GM21717 (cell line): ENCODE results near the gene AXL.
"Not testable (repeated sequence)": the region's sequence is repeated elsewhere in the genome, so short reads cannot be mapped to it uniquely, and the experiment has no call there.

ENCODE experiments used
- ATAC-seq: cut with Tn5 transposase; IDR thresholded peaks from one replicate; pipeline ENCODE4 v1.9.1; 2021; ENCODE audit warnings: mild to moderate bottlenecking, moderate library complexity; ENCODE audit not compliant: unreplicated experiment

The AXL gene

DNA sequence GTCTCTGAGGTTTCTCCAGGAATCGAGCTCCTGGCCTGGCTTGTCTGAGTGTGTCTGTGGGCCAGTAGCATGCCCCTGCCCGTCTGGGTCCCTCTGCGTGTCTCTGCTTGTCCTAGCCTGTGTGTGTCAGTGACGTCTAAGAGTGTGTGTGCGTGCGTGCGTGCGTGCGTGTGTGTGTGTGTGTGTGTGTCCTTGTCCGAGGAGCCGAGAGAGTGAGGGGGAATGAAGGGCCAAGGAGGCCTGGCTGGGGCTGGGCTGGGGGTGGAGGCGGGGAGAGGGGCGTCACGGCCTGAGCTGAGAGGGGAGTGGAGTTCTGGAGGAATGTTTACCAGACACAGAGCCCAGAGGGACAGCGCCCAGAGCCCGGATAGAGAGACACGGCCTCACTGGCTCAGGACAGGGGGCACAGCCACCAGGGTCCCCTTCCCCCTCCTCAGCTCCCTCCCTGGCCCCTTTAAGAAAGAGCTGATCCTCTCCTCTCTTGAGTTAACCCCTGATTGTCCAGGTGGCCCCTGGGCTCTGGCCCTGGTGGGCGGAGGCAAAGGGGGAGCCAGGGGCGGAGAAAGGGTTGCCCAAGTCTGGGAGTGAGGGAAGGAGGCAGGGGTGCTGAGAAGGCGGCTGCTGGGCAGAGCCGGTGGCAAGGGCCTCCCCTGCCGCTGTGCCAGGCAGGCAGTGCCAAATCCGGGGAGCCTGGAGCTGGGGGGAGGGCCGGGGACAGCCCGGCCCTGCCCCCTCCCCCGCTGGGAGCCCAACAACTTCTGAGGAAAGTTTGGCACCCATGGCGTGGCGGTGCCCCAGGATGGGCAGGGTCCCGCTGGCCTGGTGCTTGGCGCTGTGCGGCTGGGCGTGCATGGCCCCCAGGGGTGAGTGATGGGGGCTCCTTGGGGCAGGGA is at the start of gene AXL:
Gene AXL, plus strand, starts transcription at position 609 of the 893 bp plus-strand sequence. Its CDS starts 170 bp downstream, at position 779.
- ATAC-seq: no peak

DNA sequence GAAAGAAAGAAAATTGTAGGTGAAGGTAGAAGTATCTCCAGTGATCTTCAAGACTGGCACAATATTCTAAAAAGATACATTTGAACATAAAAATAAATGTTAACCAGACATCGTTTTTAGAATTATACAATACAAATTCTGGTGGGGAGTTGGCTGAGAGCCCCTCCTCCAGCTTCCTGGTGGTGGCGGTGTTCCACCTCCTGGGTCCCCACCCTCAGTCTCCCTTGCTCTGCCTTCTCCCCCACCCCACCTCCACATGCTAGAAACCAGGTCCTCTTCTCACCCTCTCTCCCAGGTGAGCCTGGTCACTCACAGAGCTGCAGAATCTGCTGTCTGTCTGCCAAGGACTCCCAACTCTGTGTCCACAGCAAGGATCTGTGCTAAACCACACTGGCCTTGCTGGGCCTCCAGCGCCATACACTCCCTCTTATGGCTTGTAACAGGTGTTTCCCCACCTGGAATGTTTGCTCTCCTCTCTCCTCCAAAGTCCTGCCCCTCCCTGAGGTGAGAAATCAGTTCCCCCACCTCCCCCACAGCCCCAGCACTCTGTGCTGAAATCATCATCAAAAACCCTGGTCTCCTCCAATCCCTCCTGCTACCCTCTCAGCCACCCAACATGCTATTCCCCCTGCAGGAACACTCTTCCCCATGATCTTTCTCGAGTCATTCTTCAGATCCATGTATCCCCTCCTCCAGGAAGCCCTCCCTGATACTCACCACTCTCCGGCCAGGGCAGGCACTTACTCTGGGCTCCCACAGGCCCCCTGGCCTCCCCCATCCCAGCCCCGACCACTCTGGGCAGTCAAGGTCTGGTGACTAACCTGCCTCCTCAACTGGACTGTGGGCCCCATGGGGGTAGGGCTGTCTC is 46.5 kb upstream of the AXL start:
- ATAC-seq: no peak

DNA sequence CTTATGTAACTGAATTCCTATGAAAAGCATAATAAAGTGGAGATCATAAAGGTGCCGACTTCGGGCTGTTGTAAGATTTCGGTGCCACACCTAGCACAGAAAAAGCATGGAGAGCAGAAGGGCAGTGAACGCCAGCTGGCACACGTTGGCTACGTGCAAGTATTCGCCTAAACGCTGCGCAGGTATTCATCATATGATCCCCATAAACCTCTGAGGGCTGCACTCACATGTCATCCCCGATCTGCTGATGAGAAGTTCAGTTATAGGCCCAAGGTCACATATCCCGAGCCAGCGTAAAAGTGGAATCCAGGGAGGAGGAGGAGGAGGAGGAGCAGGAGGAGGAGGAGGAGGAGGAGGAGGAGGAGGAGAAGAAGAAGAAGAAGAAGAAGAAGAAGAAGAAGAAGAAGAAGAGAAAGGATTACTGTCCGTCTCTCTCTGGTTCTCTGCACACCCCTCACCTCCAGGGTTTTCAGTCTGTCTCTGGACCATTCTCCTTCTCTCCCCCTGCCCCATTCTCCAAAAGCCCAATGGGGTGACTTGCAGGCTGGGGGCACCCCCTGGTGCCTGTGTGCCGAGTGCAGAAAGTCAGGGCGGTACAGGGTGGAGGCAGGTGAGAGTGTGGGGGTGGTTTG is 44.6 kb upstream of the AXL start:
- ATAC-seq: no peak

DNA sequence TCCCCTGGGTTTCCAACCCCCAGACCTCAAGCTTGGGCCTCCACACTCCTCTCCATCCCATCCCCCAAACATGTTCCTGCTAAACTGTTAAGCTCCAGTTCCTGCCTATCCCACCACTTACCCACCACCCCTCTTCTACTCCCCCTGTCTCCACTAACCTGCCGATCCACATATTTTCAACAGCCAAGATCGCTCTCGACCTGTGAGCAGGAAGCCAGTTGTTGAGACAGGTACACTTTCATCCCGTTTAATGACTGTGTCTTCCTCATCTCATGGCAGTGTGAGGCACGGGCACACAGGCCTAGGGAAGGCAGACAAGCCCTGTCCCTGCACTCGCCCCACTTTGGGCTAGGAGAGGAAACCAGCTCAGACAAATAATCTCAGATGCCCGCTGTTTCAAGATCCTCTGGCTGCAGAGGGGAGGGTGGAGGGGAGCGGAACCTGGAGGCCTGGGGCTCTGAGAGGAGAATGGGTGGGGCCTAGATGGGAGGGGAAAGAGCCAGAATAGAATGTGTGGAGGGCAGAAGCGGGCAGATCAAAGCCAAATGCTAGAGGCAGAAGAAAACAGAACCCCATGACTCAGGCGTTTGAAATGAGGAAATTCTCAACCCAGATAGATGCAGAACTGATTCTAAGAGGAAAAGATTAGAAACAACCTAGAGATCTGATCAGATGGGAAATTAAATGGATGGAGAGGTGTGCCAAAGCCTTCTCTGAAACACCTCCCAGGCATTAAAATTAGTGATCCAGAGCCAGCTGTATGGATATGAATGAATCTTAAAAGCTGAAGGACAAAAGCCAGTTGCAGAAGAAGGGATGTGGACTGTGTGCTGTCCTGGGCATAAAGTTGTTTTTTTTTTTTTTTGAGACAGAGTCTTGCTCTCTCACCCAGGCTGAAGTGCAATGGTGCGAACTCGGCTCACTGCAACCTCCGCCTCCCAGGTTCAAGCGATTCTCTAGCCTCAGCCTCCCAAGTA is 42.9 kb upstream of the AXL start:
- ATAC-seq: no peak

DNA sequence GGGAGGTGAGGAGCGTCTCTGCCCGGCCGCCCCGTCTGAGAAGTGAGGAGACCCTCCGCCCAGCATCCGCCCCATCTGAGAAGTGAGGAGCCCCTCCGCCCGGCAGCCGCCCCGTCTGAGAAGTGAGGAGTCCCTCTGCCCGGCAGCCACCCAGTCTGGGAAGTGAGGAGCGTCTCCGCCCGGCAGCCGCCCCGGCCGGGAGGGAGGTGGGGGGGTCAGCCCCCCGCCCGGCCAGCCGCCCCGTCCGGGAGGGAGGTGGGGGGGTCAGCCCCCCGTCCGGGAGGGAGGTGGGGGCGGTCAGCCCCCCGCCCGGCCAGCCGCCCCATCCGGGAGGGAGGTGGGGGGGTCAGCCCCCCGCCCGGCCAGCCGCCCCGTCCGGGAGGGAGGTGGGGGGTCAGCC is 38.9 kb upstream of the AXL start:
- ATAC-seq: not testable (repeated sequence)

DNA sequence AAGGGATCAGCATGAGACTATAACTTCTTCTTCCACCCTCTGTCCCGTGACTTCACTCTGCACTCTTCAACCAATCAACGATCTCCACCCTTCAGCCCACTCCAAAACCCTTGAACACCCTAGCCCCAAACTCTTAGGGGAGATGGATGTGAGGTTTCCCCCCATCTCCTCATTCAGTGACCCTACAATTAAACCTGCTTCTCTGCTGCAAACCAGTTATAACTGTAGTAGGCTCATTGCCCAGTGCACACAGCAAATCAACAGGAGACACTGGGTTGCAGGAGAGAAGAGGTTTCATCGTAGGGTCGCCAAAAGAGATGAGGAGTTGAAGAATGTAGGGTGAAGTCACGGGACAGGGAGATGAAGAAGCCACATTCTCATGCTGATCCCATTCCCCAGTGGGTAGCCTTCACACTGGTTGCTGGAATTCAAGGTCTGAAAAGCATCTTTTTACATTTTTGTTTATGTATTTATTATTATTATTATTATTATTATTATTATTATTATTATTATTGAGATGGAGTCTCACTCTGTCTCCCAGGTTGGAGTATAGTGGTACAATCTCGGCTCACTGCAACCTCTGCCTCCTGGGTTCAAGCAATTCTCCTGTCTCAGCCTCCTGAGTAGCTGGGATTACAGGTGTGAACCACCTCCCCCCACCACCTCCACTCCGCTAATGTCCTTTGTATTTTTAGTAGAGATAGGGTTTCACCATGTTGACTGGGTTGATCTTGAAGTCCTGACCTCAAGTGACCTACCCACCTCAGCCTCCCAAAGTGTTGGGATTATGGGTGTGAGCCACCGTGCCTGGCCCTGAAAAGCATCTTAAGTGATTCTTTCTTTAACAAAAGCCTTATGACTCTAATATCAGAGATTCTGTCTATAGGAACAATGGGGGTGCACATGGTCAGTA is 31.8 kb upstream of the AXL start:
- no peak for ATAC-seq

DNA sequence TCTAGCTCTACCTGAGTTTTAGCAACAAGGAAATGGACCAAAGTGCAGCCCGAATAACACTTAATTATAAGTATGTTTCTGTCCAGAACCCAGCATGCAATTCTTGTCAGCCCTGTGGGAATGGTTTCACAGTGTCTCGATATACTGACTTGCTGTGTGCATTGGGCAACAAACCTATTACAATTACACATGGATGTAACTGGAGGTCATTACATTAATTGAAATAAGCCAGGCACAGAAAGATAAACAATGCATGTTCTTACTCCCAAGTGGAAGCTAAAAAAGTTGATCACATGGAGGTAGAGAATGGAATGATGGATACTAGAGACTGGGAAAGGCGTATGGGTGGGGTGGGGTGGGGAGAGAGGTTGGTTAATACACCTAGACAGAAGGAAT is 31.1 kb upstream of the AXL start:
- ATAC-seq: no peak

DNA sequence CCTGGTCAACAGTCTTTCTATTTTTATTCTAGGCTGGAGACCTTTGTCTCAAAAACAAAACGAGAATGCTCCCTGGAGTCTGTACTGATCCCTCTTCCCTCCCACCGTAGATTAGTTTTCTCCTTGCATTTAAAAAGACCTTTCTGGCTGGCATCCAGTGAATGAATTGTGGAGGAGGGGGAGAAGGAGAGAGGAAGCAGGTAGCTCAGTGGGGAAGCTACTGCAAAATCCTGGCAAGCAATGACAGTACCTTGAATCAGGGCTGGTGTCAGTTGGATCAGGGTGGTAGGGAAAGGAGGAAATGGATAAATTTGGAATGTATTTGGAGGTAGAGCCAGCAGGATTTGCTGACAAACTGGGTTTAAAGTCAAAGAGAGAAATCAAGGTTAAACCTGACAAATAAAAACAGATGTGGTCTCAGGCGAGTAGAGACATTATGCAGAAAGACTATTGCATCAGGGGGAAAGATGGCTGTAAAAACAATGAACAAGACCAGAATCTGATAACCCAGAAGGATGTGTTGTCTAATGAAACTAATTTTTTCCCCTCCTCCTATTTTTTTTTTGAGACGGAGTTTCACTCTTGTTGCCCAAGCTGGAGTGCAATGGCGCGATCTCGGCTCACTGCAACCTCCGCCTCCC is 29.5 kb upstream of the AXL start:
- no peak for ATAC-seq

DNA sequence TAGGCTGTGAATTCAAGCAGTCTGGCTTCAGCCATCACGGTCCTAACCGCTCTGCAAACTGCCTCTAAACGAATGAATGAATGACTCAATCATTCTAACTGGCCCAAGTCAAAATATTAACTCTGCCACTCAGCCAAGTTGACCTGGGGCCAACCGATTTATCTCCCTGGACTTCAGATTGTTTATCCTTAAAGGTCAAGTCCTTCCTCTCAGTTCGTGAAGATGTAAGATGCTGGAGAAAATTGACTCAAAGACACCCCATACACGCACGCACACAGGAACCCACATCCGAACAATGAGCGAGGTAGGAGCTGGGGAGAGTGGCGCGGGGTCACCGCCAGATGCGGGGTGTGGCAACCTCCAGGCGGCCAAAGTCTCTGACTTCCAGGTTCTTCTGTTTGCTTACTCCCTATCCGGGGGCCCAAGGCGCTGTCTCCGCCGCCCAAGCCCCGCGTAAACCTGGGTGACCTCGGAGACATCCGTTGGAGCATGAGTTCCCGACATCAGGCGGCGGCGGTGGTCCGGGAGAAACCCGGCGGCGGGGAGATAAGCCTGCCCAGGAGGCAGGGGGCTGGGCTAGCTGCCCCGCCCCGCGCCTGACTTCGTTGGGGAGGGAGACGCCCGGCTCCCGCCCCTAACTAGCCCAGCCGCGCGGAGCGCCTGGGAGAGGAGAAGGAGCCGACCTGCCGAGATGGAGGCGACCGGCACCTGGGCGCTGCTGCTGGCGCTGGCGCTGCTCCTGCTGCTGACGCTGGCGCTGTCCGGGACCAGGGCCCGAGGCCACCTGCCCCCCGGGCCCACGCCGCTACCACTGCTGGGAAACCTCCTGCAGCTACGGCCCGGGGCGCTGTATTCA is 26.2 kb upstream of the AXL start, which contains the start of gene CYP2S1:
Gene CYP2S1, plus strand, starts transcription at position 646 of the 856 bp plus-strand sequence. Its CDS starts 46 bp downstream, at position 692.
- ATAC-seq: no peak

DNA sequence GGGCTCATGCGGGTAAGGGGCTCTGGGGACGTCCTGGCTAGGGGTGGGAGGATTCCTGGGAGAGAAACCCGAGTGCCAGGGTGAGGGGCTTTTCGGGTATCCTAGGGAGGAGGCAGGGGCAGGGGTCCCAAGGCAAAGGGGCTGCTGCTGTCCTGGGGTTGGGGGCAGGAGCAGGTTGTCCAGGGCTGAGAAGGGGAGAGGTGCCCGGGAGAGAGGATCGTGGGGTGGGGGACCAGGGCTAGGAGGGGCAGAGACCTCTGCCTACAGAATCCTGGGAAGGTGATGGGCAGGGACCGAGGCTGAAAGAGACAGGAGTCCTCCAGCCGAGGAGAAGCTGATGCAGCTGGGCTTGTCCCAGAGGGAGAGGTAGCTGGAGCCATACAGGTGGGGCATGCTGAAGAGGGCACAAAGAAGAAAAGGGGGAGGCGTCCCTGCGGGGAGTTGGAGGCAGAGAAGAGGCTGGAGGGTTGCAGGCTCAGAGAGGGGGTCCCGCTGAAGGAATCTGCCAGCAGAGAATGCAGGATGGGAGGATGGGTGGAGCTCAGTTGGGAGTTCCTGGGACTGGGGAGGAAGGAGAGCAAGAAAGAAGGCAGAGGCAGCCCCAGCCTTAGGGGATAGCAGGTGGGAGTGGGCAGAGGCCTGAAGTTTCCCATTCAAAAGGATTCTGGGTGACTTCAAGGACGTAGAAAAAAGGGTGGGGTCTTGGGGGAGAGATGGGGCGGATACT is 25.4 kb upstream of the AXL start:
- ATAC-seq: no peak

DNA sequence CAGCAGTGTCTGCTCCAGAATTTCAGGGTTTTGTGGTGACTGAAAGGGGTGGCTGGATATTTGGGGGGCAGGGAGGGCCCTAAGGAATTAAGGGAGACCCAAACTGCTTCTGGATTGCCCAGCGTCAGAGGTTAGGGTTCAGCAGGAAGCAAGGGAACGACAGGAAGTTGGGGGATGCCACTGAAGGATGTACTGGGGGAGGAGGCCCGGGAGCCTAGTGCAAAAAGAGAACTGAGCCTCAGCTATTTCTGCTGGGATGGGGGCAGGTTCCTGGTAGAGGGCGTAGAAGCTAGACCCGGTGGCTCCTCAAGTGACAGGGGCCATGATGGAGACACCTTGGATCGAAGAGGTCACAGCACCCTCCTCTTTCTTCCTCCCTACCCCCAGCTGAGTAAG is 24.9 kb upstream of the AXL start:
- no peak for ATAC-seq

DNA sequence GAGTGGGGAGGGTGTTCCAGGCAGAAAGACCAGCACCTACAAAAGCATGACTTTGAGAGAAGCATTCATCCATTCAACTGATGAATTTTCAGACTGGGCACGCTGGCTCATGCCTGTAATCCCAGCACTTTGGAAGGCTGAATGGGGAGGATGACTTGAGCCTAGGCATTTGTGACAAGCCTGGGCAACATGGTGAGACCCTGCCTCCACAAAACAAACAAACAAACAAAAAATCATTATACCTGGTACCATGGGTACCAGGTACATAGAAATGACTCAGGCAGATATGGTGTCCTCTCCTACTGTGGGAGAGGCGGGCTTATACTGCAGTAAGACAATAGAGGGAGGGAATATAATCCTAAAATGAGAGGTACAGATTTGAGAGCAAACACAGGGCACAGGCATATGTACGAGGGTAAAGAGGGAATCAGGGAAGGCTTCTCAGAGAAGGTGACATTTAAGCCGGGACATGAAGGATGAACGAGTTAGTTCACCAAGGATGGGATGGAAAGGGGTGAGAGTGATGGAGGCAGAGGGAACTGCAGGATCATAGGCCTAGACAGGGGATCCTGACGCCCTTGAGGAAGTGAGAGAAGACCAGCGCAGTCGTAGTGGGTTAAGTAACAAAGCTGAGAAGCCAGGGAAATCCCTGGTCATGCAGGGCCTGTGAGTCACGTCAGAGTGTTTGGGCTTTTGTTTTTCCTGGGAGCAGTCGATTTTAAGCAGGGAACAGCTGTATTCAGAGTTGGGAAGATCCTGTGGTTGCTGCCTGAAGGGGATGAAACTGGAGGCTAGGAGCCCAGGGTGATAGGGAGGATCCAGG is 23.1 kb upstream of the AXL start:
- no peak for ATAC-seq

DNA sequence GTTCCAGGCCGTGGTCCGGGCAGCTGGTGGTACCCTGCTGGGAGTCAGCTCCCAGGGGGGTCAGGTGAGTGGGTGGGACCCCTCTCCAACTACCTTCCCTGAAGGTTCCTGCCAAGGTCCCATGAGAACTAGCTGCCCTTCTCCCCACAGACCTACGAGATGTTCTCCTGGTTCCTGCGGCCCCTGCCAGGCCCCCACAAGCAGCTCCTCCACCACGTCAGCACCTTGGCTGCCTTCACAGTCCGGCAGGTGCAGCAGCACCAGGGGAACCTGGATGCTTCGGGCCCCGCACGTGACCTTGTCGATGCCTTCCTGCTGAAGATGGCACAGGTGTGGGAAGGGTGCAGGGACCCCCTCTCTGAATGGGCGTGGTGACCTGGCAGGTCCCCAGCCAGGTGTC is 20.5 kb upstream of the AXL start:
- ATAC-seq: no peak

DNA sequence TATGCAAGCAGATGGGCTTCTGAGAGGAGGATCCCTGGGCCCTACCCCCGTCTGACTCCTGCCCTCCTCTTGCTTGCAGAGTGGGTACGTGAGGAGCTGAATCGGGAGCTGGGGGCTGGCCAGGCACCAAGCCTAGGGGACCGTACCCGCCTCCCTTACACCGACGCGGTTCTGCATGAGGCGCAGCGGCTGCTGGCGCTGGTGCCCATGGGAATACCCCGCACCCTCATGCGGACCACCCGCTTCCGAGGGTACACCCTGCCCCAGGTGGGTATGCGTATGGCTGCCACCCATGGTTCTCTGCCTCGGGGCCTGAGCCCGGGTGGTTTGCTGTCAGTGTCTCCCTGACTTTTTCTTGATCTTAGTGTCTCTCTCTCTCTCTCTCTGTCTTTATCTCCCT is 15.7 kb upstream of the AXL start:
- no peak for ATAC-seq

DNA sequence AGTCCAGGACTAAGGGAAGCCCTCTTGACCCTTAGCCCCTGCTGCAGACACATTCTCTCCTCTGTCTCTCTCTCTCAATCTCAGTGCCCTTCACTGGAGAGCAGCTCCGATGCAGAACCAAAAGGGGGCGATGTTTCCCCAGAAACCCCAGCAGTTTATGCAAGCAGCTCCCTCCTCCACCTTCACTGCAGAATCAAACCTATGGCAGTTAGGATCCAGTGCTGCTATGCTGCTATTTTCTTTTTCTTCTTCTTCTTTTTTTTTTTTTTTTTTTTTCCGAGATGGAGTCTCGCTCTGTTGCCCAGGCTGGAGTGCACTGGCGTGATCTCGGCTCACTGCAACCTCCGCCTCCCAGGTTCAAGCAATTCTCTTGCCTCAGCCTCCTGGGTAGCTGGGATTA is 14.7 kb upstream of the AXL start:
- ATAC-seq: not testable (repeated sequence)

DNA sequence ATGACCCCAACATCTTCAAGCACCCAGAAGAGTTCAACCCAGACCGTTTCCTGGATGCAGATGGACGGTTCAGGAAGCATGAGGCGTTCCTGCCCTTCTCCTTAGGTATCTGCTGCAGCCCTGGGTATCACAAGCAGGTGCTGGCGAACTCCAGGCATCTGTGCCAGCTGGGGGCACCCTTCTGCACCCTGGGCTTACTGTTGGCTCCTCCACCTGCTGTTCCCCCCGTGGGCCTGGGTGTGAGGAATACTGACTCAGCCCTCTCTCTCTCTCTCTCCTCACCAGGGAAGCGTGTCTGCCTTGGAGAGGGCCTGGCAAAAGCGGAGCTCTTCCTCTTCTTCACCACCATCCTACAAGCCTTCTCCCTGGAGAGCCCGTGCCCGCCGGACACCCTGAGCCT is 13.0 kb upstream of the AXL start:
- no peak for ATAC-seq
